HepG2 (cell line): ENCODE measurements around the gene DAPK3. TPM values are rescaled to one million over a fixed set of nuclear protein-coding genes. Genes with fewer than 3 reads are reported as not detected.

Experiments used
- CENPX ChIP-seq: sonication (generic); formaldehyde crosslinking; IDR thresholded peaks from 2 replicates; pipeline ENCODE4 v1.9.0; 2021; ENCODE audit warnings: mild to moderate bottlenecking, missing genetic modification reagents, moderate library complexity
- ELF1 ChIP-seq: sonication (generic); formaldehyde crosslinking; IDR thresholded peaks from 2 replicates; pipeline ENCODE4 v1.4.0; 2020; ENCODE audit warnings: missing genetic modification reagents
- FOXA1 ChIP-seq, 2 experiments: fragments of 450-650 bp in 1 of 2; sonication (generic) in 1 of 2; formaldehyde crosslinking in 1 of 2; IDR thresholded peaks; 2 replicates each; pipeline versions ENCODE4 v1.4.0 to v1.6.1; 2016 to 2020; ENCODE audit warnings: missing genetic modification reagents in 1 of 2
- HNF4A ChIP-seq: sonication (generic); formaldehyde crosslinking; IDR thresholded peaks from 2 replicates; pipeline ENCODE4 v1.4.0; 2020; ENCODE audit warnings: missing genetic modification reagents
- HNRNPL ChIP-seq: fragments of 200-400 bp; formaldehyde crosslinking; IDR thresholded peaks from 2 replicates; pipeline ENCODE4 v1.6.1; 2017; ENCODE audit warnings: mild to moderate bottlenecking, low read depth, low read length
- KDM2A ChIP-seq: sonication (generic); formaldehyde crosslinking; IDR thresholded peaks from 2 replicates; pipeline ENCODE4 v1.4.0; 2020; ENCODE audit warnings: low read depth, missing genetic modification reagents, borderline replicate concordance
- KLF13 ChIP-seq: sonication (generic); formaldehyde crosslinking; IDR thresholded peaks from 2 replicates; pipeline ENCODE4 v1.4.0; 2020; ENCODE audit warnings: mild to moderate bottlenecking, missing genetic modification reagents
- MEF2D ChIP-seq: sonication (generic); formaldehyde crosslinking; IDR thresholded peaks from 2 replicates; pipeline ENCODE4 v1.5.1; 2020; ENCODE audit warnings: mild to moderate bottlenecking, missing genetic modification reagents
- MYNN ChIP-seq: sonication (generic); formaldehyde crosslinking; IDR thresholded peaks from 2 replicates; pipeline ENCODE4 v1.4.0; 2020; ENCODE audit warnings: mild to moderate bottlenecking, low read depth, missing genetic modification reagents
- NR1H2 ChIP-seq: sonication (generic); formaldehyde crosslinking; IDR thresholded peaks from 2 replicates; pipeline ENCODE4 v1.8.1; 2022; ENCODE audit warnings: low read depth, missing genetic modification reagents, borderline replicate concordance
- NR2F1 ChIP-seq, 2 experiments: fragments of 450-650 bp in 1 of 2; formaldehyde crosslinking in 1 of 2; IDR thresholded peaks; 2 replicates each; pipeline versions ENCODE4 v1.5.0 to v1.6.1; 2016 to 2020; ENCODE audit warnings: mild to moderate bottlenecking in 1 of 2, missing compliant biosample characterization in 1 of 2, missing genetic modification reagents in 1 of 2, moderate library complexity in 1 of 2
- RBFOX2 ChIP-seq: fragments of 200-400 bp; formaldehyde crosslinking; IDR thresholded peaks from 2 replicates; pipeline ENCODE4 v1.6.1; 2017; ENCODE audit warnings: low read depth, mild to moderate bottlenecking, low read length
- SETDB1 ChIP-seq: sonication (generic); formaldehyde crosslinking; IDR thresholded peaks from 2 replicates; pipeline ENCODE4 v1.5.1; 2020; ENCODE audit warnings: missing genetic modification reagents, mild to moderate bottlenecking, borderline replicate concordance
- USF2 ChIP-seq, 2 experiments: sonication (generic) in 1 of 2; formaldehyde crosslinking in 1 of 2; IDR thresholded peaks; 2 replicates each; pipeline versions ENCODE4 v1.5.1 to v1.6.1; 2011 to 2020; ENCODE audit warnings: borderline replicate concordance in 1 of 2, low read depth in 1 of 2, low read length in 1 of 2, mild to moderate bottlenecking in 1 of 2, missing genetic modification reagents in 1 of 2, moderate library complexity in 1 of 2
- ZBTB8A ChIP-seq: sonication (generic); formaldehyde crosslinking; IDR thresholded peaks from 2 replicates; pipeline ENCODE4 v1.4.0; 2020; ENCODE audit warnings: mild to moderate bottlenecking, low read depth, missing genetic modification reagents, borderline replicate concordance
- ZNF3 ChIP-seq: IDR thresholded peaks from 2 replicates; pipeline ENCODE4 v1.7.0; 2017; ENCODE audit warnings: inconsistent platforms
- ZNF333 ChIP-seq: sonication (generic); formaldehyde crosslinking; IDR thresholded peaks from 2 replicates; pipeline ENCODE4 v1.4.0; 2020; ENCODE audit warnings: mild to moderate bottlenecking, missing genetic modification reagents, borderline replicate concordance
- ZNF512 ChIP-seq: sonication (generic); formaldehyde crosslinking; IDR thresholded peaks from 2 replicates; pipeline ENCODE4 v1.4.0; 2020; ENCODE audit warnings: mild to moderate bottlenecking, missing genetic modification reagents
- ZNF619 ChIP-seq: sonication (generic); formaldehyde crosslinking; IDR thresholded peaks from 2 replicates; pipeline ENCODE4 v1.4.0; 2020; ENCODE audit warnings: mild to moderate bottlenecking, missing genetic modification reagents
- ZNF660 ChIP-seq: sonication (generic); formaldehyde crosslinking; IDR thresholded peaks from 2 replicates; pipeline ENCODE4 v1.5.1; 2020; ENCODE audit warnings: mild to moderate bottlenecking, low read depth, missing genetic modification reagents, borderline replicate concordance
- ZSCAN25 ChIP-seq: sonication (generic); formaldehyde crosslinking; IDR thresholded peaks from 2 replicates; pipeline ENCODE4 v1.8.0; 2022; ENCODE audit warnings: mild to moderate bottlenecking, missing genetic modification reagents
- polyA plus RNA-seq, 8 experiments: library from polyadenylated mRNA; depleted of rRNA in 3 of 8; stranded (reverse) in 7 of 8; unstranded in 1 of 8; fragments of >200 nt; fragmentation: Illumina TruSeq in 4 of 8; extraction: Trizol in 4 of 8; gene quantifications; 2 replicates each; pipeline versions ENCODE4 v1.2.1 to v1.2.3, GENCODE V29; 2011 to 2016; ENCODE audit warnings: low read depth in 4 of 8, missing spikeins in 1 of 8, mixed read lengths in 1 of 8; ENCODE audit not compliant: insufficient read depth in 1 of 8
- total RNA-seq, 5 experiments: library from RNA; depleted of rRNA; stranded (reverse); fragments of >200 nt; fragmentation: Illumina TruSeq; extraction: Trizol; gene quantifications; 2 replicates each; pipeline ENCODE4 v1.2.3, GENCODE V29; 2016; ENCODE audit warnings: low read depth in 1 of 5
- TF ChIP-seq, protein P1 (sequence below): sonication (generic); formaldehyde crosslinking; IDR thresholded peaks from 2 replicates; pipeline ENCODE4 v1.8.1; 2022; ENCODE audit warnings: low read depth, mild to moderate bottlenecking, missing genetic modification reagents

DAPK3 gene
- total and polyA plus RNA-seq, 2 of the 13 experiments (the other 11 are each of a cell fraction or from before 2014, with no cell fraction given) = 30.5 to 37.3 TPM

- TF ChIP-seq ZBTB8A = no peak
- TF ChIP-seq SETDB1 = no peak
- TF ChIP-seq CENPX (CRISPR knock-in tag) = no peak
- no peak for TF ChIP-seq ZNF333 (CRISPR knock-in tag)
- TF ChIP-seq, protein P1, sequence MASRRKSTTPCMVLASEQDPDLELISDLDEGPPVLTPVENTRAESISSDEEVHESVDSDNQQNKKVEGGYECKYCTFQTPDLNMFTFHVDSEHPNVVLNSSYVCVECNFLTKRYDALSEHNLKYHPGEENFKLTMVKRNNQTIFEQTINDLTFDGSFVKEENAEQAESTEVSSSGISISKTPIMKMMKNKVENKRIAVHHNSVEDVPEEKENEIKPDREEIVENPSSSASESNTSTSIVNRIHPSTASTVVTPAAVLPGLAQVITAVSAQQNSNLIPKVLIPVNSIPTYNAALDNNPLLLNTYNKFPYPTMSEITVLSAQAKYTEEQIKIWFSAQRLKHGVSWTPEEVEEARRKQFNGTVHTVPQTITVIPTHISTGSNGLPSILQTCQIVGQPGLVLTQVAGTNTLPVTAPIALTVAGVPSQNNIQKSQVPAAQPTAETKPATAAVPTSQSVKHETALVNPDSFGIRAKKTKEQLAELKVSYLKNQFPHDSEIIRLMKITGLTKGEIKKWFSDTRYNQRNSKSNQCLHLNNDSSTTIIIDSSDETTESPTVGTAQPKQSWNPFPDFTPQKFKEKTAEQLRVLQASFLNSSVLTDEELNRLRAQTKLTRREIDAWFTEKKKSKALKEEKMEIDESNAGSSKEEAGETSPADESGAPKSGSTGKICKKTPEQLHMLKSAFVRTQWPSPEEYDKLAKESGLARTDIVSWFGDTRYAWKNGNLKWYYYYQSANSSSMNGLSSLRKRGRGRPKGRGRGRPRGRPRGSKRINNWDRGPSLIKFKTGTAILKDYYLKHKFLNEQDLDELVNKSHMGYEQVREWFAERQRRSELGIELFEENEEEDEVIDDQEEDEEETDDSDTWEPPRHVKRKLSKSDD (CRISPR knock-in tag) = no peak
- no peak for TF ChIP-seq FOXA1 (IDR thresholded peaks at IDR 0.05)
- no peak for TF ChIP-seq FOXA1 (CRISPR knock-in tag; IDR thresholded peaks at IDR 0.05)
- TF ChIP-seq HNF4A (CRISPR knock-in tag) = no peak
- no peak for TF ChIP-seq KDM2A (CRISPR knock-in tag)
- peak; percentile 80 for TF ChIP-seq RBFOX2
- no peak for TF ChIP-seq USF2 (IDR thresholded peaks at IDR 0.05; ENCODE audit: low read depth, low read length)
- TF ChIP-seq USF2 (CRISPR knock-in tag; IDR thresholded peaks at IDR 0.05; ENCODE audit: borderline replicate concordance) = no peak
- TF ChIP-seq HNRNPL = 0 out of 2 replicates have a peak, but pooled peaks have one; percentile 7
- no peak for TF ChIP-seq NR1H2 (CRISPR knock-in tag)
- no peak for TF ChIP-seq ZNF512
- no peak for TF ChIP-seq MEF2D (CRISPR knock-in tag)
- TF ChIP-seq ZNF660 = no peak
- no peak for TF ChIP-seq ZSCAN25
- no peak for TF ChIP-seq KLF13 (CRISPR knock-in tag)
- TF ChIP-seq ZNF619 (CRISPR knock-in tag) = no peak
- TF ChIP-seq ELF1 (CRISPR knock-in tag) = no peak
- no peak for TF ChIP-seq MYNN (CRISPR knock-in tag)
- TF ChIP-seq ZNF3 (CRISPR knock-in tag) = no peak
- no peak for TF ChIP-seq NR2F1 (CRISPR knock-in tag; IDR thresholded peaks at IDR 0.05)
These were observed 9.7 kb upstream of the DAPK3 start (continued) for GRCh38 chr19:3980353-3981251.
